Memory B cell (primary cell): ENCODE measurements around the gene PSD.

ENCODE experiments used
- ATAC-seq: fragments of 150-1000 bp; cut with Tn5 transposase; 2 replicates; pipeline ENCODE4 v1.10.0; 2021; ENCODE audit warnings: low read depth, mild to moderate bottlenecking, moderate library complexity
- DNase-seq, 2 donors: peaks; one replicate each; pipeline ENCODE4 v3.0.0; 2022; ENCODE audit warnings: low spot score in 2 of 2
- H3K27ac Mint-ChIP-seq: one replicate; pipeline ENCODE4 v1.8.0; 2022; ENCODE audit warnings: mild to moderate bottlenecking, moderate library complexity, mixed read lengths
- H3K27me3 Mint-ChIP-seq: one replicate; pipeline ENCODE4 v1.8.0; 2022; ENCODE audit warnings: mixed read lengths
- H3K36me3 Mint-ChIP-seq: one replicate; pipeline ENCODE4 v1.8.0; 2022; ENCODE audit warnings: mild to moderate bottlenecking, mixed read lengths
- H3K4me1 Mint-ChIP-seq: one replicate; pipeline ENCODE4 v1.8.0; 2022; ENCODE audit warnings: mixed read lengths
- H3K4me3 Mint-ChIP-seq: one replicate; pipeline ENCODE4 v1.8.0; 2022; ENCODE audit warnings: mild to moderate bottlenecking, moderate library complexity, mixed read lengths
- H3K9me3 Mint-ChIP-seq: one replicate; pipeline ENCODE4 v1.8.0; 2022; ENCODE audit warnings: mixed read lengths

Gene PSD

GRCh38 chr10:102384606-102385429 is 33.8 kb downstream of the PSD start:
- Mint-ChIP-seq H3K27me3 (no peaks in the 10 kb centered on the region), H3K4me3 (no peak overlapping the region), H3K36me3 (peaks cover 10% of the 10 kb centered on the region), H3K4me1 (peaks cover 13% of the 10 kb centered on the region), H3K27ac (peak overlapping the region; percentile 55), H3K9me3 (no peaks in the 10 kb centered on the region)
- peak; percentile 78 for ATAC-seq
- DNase-seq, result no peak

DNA sequence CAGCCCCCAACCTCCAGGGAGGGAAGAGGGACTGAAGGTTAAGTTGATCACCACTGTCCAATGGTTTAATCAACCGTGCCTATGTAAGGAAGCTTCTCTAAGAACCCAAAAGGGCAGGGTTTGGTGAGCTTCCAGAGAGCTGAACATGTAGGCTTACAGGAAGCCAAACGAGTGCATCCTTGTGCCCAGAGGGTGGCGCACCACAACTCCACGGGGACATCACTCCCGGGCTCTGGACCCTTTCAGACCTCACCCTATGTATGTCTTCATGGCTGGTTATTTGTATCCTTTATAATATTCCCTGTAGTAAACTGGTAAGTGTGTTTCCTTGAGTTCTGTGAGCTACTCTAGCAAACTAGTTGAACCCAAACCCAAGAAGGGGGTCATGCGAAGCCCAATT is 34.5 kb downstream of the PSD start:
- no peaks in the 10 kb centered on the region for H3K27me3 Mint-ChIP-seq
- no peaks in the 10 kb centered on the region for H3K9me3 Mint-ChIP-seq
- ATAC-seq, result no peak
- no peak overlapping the region for H3K4me3 Mint-ChIP-seq
- H3K36me3 Mint-ChIP-seq, result peaks cover 15% of the 10 kb centered on the region
- H3K4me1 Mint-ChIP-seq, result peaks cover 13% of the 10 kb centered on the region
- no peak overlapping the region for H3K27ac Mint-ChIP-seq
- no peak for DNase-seq

DNA sequence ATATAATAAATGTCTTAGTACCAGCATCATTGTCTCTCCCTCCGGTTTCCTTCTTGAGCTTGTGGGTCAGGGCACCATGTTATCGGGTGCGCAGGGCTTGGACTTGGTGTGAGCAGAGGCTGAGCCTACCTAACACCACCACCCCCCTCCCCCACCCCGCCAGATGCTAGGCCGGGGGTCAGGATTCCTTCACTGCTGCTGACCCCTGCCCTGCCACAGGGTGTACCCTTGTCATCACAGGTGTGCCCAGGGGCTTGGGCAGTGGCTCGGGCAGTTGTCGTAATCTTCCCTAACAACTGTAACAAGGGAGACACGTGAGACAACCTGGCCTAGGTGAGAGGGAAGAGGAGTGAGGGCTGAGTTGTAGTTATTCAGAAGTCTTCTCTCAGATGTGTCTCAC is 35.7 kb downstream of the PSD start:
- Mint-ChIP-seq H3K9me3 (no peaks in the 10 kb centered on the region), H3K27me3 (no peaks in the 10 kb centered on the region), H3K4me1 (peaks cover 13% of the 10 kb centered on the region), H3K36me3 (peaks cover 17% of the 10 kb centered on the region), H3K4me3 (no peak overlapping the region), H3K27ac (no peak overlapping the region)
- no peak for DNase-seq
- ATAC-seq, result no peak

- H3K4me1 Mint-ChIP-seq, result peaks cover 13% of the 10 kb centered on the region
- no peak overlapping the region for H3K4me3 Mint-ChIP-seq
- ATAC-seq, result no peak
- no peak for DNase-seq
- no peaks in the 10 kb centered on the region for H3K27me3 Mint-ChIP-seq
- no peaks in the 10 kb centered on the region for H3K9me3 Mint-ChIP-seq
- peaks cover 17% of the 10 kb centered on the region for H3K36me3 Mint-ChIP-seq
- no peak overlapping the region for H3K27ac Mint-ChIP-seq
Observed at GRCh38 chr10:102381983-102382382, 36.6 kb downstream of the PSD start.

DNA sequence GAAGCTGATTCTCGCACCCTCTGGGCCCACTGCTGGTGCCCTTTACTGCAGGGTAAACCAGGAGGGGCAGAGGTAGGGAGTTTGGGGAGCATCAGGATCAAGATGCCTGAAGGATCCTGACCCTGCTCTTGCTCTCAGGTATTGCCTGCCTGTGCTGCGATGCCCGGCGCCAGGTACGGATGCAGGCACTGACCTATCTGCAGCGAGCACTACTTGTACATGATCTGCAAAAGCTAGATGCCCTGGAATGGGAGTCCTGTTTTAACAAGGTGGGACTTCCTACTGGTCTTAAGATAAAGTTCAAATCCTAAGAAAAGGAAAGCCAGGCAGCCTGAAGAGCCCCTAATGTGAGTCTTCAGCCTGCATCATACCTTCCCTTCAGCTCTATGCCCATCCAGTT is 39.2 kb downstream of the PSD start:
- ATAC-seq (no peak), DNase-seq (no peak)
- peaks cover 28% of the 10 kb centered on the region for H3K36me3 Mint-ChIP-seq
- H3K4me3 Mint-ChIP-seq, result no peak overlapping the region
- no peaks in the 10 kb centered on the region for H3K27me3 Mint-ChIP-seq
- H3K9me3 Mint-ChIP-seq, result no peaks in the 10 kb centered on the region
- no peak overlapping the region for H3K27ac Mint-ChIP-seq
- peaks cover 6% of the 10 kb centered on the region for H3K4me1 Mint-ChIP-seq

DNA sequence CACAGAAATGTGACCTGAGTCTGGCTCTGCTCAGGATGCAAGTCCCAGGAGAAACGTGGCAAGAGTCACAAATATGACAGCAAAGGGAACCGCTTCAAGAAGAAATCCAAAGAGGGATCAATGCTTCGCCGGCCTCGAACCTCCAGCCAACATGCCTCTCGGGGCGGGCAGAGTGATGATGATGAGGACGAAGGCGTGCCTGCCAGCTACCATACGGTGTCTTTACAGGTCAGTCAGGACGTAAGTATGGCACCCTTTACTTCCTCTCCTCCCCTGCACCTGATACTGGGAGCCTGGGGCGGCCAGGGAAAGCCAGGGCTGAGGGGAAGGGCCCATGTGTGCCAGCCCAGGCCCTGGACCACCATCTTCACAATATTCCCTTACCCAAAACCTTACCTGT is 41.7 kb downstream of the PSD start:
- Mint-ChIP-seq H3K27me3 (no peaks in the 10 kb centered on the region), H3K9me3 (no peaks in the 10 kb centered on the region), H3K4me3 (no peak overlapping the region), H3K36me3 (peaks cover 33% of the 10 kb centered on the region), H3K27ac (no peak overlapping the region), H3K4me1 (no peaks in the 10 kb centered on the region)
- no peak for DNase-seq
- no peak for ATAC-seq

- Mint-ChIP-seq H3K4me3 (no peak overlapping the region), H3K9me3 (no peaks in the 10 kb centered on the region), H3K36me3 (peaks cover 38% of the 10 kb centered on the region), H3K27me3 (no peaks in the 10 kb centered on the region), H3K27ac (no peak overlapping the region), H3K4me1 (no peaks in the 10 kb centered on the region)
- DNase-seq (no peak), ATAC-seq (no peak)
Observed at GRCh38 chr10:102375867-102376266, 42.7 kb downstream of the PSD start.

DNA sequence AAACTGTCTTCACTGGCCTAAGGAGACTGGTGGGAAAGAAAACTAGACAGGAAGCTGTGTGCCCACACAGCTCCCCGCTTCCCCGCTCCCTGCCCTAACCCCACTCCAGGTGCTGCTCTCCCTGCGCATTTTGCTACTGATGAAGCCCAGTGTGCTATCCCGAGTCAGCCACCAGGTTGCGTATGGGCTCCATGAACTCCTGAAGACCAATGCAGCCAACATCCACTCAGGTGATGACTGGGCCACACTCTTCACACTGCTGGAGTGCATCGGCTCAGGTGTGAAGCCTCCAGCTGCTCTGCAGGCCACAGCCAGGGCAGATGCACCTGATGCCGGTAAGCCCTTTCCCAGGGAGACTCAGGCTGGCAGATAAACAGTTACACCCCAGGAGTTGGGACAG is 43.3 kb downstream of the PSD start:
- H3K27ac Mint-ChIP-seq, result no peak overlapping the region
- peaks cover 42% of the 10 kb centered on the region for H3K36me3 Mint-ChIP-seq
- H3K4me1 Mint-ChIP-seq, result no peaks in the 10 kb centered on the region
- ATAC-seq, result peak; percentile 27
- no peaks in the 10 kb centered on the region for H3K9me3 Mint-ChIP-seq
- no peaks in the 10 kb centered on the region for H3K27me3 Mint-ChIP-seq
- no peak for DNase-seq
- no peak overlapping the region for H3K4me3 Mint-ChIP-seq

DNA sequence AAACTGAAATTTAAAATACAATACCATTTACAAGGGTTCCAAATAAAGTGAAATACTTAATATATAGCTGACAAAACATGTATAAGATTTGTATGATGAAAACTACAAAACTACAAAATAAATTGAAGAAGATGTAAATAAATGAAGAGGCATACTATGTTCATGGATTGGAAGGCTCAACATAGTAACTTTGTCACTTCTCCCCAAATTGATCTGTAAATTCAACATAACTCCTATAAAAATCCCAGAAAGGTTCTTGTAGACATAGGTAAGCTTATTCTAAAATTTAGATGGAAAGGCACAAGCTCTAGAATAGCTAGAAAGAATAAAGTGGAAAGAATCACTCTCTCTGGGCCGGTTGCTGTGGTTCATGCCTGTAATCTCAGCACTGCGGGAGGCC is 47.3 kb downstream of the PSD start:
- H3K4me3 Mint-ChIP-seq, result no peak overlapping the region
- H3K27ac Mint-ChIP-seq, result no peak overlapping the region
- peaks cover 50% of the 10 kb centered on the region for H3K36me3 Mint-ChIP-seq
- ATAC-seq (no peak), DNase-seq (no peak)
- H3K9me3 Mint-ChIP-seq, result no peaks in the 10 kb centered on the region
- no peaks in the 10 kb centered on the region for H3K4me1 Mint-ChIP-seq
- no peaks in the 10 kb centered on the region for H3K27me3 Mint-ChIP-seq

GRCh38 chr10:102368077-102368476 is 50.5 kb downstream of the PSD start:
- H3K27me3 Mint-ChIP-seq, result no peaks in the 10 kb centered on the region
- no peak overlapping the region for H3K27ac Mint-ChIP-seq
- no peak for DNase-seq
- no peak for ATAC-seq
- H3K9me3 Mint-ChIP-seq, result no peaks in the 10 kb centered on the region
- peaks cover 51% of the 10 kb centered on the region for H3K36me3 Mint-ChIP-seq
- no peaks in the 10 kb centered on the region for H3K4me1 Mint-ChIP-seq
- H3K4me3 Mint-ChIP-seq, result no peak overlapping the region

DNA sequence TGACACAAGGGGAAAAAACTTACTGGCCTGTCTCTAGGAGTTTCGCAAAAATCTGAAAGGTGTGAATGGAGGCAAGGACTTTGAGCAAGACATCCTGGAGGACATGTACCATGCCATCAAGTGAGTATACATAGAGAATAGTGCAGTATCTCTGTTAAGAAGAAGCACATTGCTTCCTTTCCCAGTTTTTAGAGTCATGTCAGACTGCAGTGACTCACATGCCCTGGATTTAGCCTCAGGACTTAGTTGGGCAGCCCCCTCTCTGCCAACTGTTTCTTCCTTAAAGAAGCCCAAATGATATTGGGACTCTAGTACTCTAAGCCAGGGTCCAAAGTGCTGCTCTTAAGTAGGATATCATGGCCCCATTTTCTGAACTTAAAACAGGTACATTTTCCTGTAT is 51.1 kb downstream of the PSD start:
- no peaks in the 10 kb centered on the region for H3K9me3 Mint-ChIP-seq
- DNase-seq (no peak), ATAC-seq (no peak)
- H3K27me3 Mint-ChIP-seq, result no peaks in the 10 kb centered on the region
- no peak overlapping the region for H3K4me3 Mint-ChIP-seq
- no peak overlapping the region for H3K27ac Mint-ChIP-seq
- peaks cover 51% of the 10 kb centered on the region for H3K36me3 Mint-ChIP-seq
- no peaks in the 10 kb centered on the region for H3K4me1 Mint-ChIP-seq

DNA sequence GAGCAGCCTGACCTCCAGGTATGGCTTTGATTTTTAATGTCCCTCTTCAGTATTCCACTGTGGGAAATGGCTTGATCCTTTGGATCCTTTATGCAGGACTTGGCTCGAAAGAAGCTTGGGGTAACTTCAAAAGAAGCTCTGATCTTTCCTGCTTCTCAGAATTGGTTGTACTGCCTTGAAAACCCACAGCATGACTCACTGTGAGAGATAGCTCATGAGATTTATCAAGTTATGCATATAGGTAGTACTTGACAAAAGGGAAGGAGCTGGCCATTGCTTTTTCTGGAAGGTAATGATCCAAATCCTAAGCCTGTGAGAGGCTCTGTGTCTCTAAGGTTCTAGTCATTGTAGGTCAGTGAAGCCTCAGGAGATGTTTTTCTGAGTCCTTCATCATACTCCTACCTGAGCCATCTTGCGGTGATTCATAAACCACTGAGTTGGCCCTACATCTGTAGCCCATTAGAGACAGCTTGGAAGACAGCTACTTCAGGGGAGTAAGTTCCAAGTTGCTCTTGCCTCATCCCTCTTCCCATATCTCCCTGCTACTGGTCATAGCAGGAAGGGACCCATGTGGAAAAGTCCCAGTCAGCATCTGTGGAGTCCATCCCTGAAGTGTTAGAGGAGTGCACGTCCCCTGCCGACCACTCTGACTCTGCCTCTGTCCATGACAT is 59.7 kb downstream of the PSD start:
- Mint-ChIP-seq H3K27ac (no peak overlapping the region), H3K9me3 (no peaks in the 10 kb centered on the region), H3K27me3 (no peaks in the 10 kb centered on the region), H3K36me3 (peaks cover 57% of the 10 kb centered on the region), H3K4me3 (no peak overlapping the region), H3K4me1 (peaks cover 3% of the 10 kb centered on the region)
- ATAC-seq (no peak), DNase-seq (no peak)

GRCh38 chr10:102354451-102354850 is 64.1 kb downstream of the PSD start:
- H3K4me1 Mint-ChIP-seq, result no peaks in the 10 kb centered on the region
- H3K9me3 Mint-ChIP-seq, result no peaks in the 10 kb centered on the region
- ATAC-seq, result no peak
- no peak overlapping the region for H3K27ac Mint-ChIP-seq
- no peak for DNase-seq
- H3K4me3 Mint-ChIP-seq, result no peak overlapping the region
- no peaks in the 10 kb centered on the region for H3K27me3 Mint-ChIP-seq
- H3K36me3 Mint-ChIP-seq, result peaks cover 35% of the 10 kb centered on the region
